ENCODE results near the gene FAM13B. TPM values are rescaled to one million over a fixed set of nuclear protein-coding genes. Genes with fewer than 3 reads are reported as not detected.

FAM13B gene
- total and polyA plus RNA-seq, 2 of the 8 experiments (the other 6 are each of a cell fraction or from before 2014, with no cell fraction given): 6.4 to 17.0 TPM

DNA sequence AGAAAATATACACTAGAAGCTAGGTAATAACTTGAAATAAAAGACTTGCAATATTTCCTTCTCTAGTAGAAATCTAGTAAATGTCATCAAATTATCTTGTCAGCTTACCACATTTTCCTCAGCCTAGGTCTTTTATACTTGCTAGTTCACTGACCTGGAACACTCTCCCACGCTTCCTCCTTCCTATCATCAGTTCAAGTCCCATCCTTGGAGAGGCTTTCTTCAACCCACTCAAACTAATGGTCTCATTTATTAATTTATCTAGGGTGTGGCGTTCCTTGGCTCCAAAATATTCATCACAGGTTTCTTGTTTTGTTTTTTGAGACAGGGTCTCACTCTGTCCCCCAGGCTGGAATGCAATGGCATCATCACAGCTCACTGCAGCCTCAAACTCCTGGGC, 2.9 kb downstream of the FAM13B start:
- Histone ChIP-seq H3K56ac (replicated peaks; ENCODE audit: insufficient read length, low read depth, low read length) (no peak overlapping the region), H2AK5ac (ENCODE audit: low read depth, low read length) (no peak overlapping the region)
- FAIRE-seq: no peak
- TF ChIP-seq SAP30 (IDR thresholded peaks at IDR 0.05; ENCODE audit: insufficient read depth, insufficient replicate concordance, low read length) (no peak), NANOG (IDR thresholded peaks at IDR 0.05; ENCODE audit: insufficient read depth, low read depth, low read length, poor library complexity, severe bottlenecking) (no peak), KDM5A (IDR thresholded peaks at IDR 0.05; ENCODE audit: low read length) (no peak), KDM4A (IDR thresholded peaks at IDR 0.05; ENCODE audit: low read depth, low read length, severe bottlenecking) (no peak), POLR2AphosphoS5 (IDR thresholded peaks at IDR 0.05; ENCODE audit: low read depth, low read length) (no peak), SIN3A (conservative IDR thresholded peaks at IDR 0.05 in 1 of 2, IDR thresholded peaks at IDR 0.05 in 1 of 2; ENCODE audit: low read depth in 1 of 2, low read length in 2 of 2) (no peak), SP4 (IDR thresholded peaks at IDR 0.05; ENCODE audit: low read length) (no peak), EP300 (IDR thresholded peaks at IDR 0.05; ENCODE audit: borderline replicate concordance in 1 of 2, low read depth in 2 of 2, low read length in 2 of 2) (no peak), POLR2A (IDR thresholded peaks at IDR 0.05; ENCODE audit: control extremely low read depth in 1 of 2, low read depth in 2 of 2, low read length in 2 of 2) (no peak), RAD21 (IDR thresholded peaks at IDR 0.05 in 1 of 2, conservative IDR thresholded peaks at IDR 0.05 in 1 of 2; ENCODE audit: low read depth in 2 of 2, low read length in 2 of 2) (no peak), EGR1 (IDR thresholded peaks at IDR 0.05; ENCODE audit: borderline replicate concordance, low read depth, low read length) (no peak), RXRA (IDR thresholded peaks at IDR 0.05; ENCODE audit: insufficient read depth, low read depth, low read length) (no peak), GABPA (IDR thresholded peaks at IDR 0.05; ENCODE audit: borderline replicate concordance, insufficient read depth, low read length) (no peak)

More for the DNA sequence above, 2.9 kb downstream of the FAM13B start:
- peaks cover 3 to 11% of the 10 kb centered on the region in 2 experiments for H4K20me1 ChIP-seq (replicated peaks in 1 of 2; ENCODE audit: control insufficient read depth in 1 of 2, insufficient read depth in 2 of 2, low read length in 2 of 2)
- H3K14ac ChIP-seq (ENCODE audit: insufficient read length): no peak overlapping the region
- H3K27me3 ChIP-seq (replicated peaks in 1 of 4; ENCODE audit: control insufficient read depth in 3 of 4, extremely low read depth in 1 of 4, insufficient read depth in 3 of 4, low read length in 3 of 4): no peaks in the 10 kb centered on the region
- CTCF ChIA-PET (ENCODE audit: partially characterized antibody): interaction anchor here (0.8 to 3.2 kb wide), 3 partner anchors 17 to 100 kb away, joined by 3 to 16 read pairs (median 4); no protein-coding TSS in a partner anchor
- H3K4me1 ChIP-seq (replicated peaks in 1 of 4; ENCODE audit: control insufficient read depth in 3 of 4, insufficient read depth in 4 of 4, low read length in 3 of 4): peaks cover 3 to 8% (median 4%) of the 10 kb centered on the region in 4 experiments; a peak in 3 of 7 replicates
- peaks cover 4% of the 10 kb centered on the region; the same call in 1 of the 2 replicates for H3K23me2 ChIP-seq (ENCODE audit: low read depth, low read length)
- H3K23ac ChIP-seq (ENCODE audit: insufficient read length): no peak overlapping the region
- no peak overlapping the region for H2BK5ac ChIP-seq (ENCODE audit: low read depth, low read length)
- H3K36me3 ChIP-seq (ENCODE audit: control insufficient read depth in 2 of 4, insufficient read depth in 4 of 4, low read length in 3 of 4): no peaks in the 10 kb centered on the region
- no peak overlapping the region for H2BK20ac ChIP-seq (ENCODE audit: low read length)
- peaks cover 31 to 73% of the 10 kb centered on the region in 2 experiments for H3K79me2 ChIP-seq (ENCODE audit: control insufficient read depth in 1 of 2, insufficient read depth in 2 of 2, low read length in 2 of 2)
- no peak overlapping the region for H4K5ac ChIP-seq (ENCODE audit: insufficient read length, low read depth, low read length)
- no peak overlapping the region for H4K8ac ChIP-seq (ENCODE audit: extremely low read depth, insufficient read depth, low read length)
- H3K27ac ChIP-seq (ENCODE audit: low read depth, low read length): no peak overlapping the region
- H3K4ac ChIP-seq (replicated peaks; ENCODE audit: insufficient read length, low read depth, low read length): no peak overlapping the region
- no peak overlapping the region for H4K91ac ChIP-seq (replicated peaks; ENCODE audit: insufficient read length, low read length)
- no peak overlapping the region for H3K9ac ChIP-seq (replicated peaks in 1 of 4; ENCODE audit: extremely low read depth in 1 of 4, low read depth in 3 of 4, low read length in 3 of 4)
- H2BK12ac ChIP-seq (ENCODE audit: low read depth, low read length): no peak overlapping the region
- no peak overlapping the region for H2BK15ac ChIP-seq (ENCODE audit: low read length)
- H2BK120ac ChIP-seq (replicated peaks; ENCODE audit: low read depth, low read length): no peak overlapping the region
- WGBS, 2 experiments (ENCODE audit: extremely low coverage in 1 of 2, insufficient coverage in 1 of 2, insufficient read length in 1 of 2, insufficient replicate concordance in 2 of 2, low coverage in 1 of 2, low lambda C conversion rate in 2 of 2, missing lambda C conversion rate in 1 of 2): 84% methylated on average over 2 of the region's 2 CpGs; no CpG with 5 or more reads in 1 of the 2 experiments
- no peaks in the 10 kb centered on the region for H3K9me3 ChIP-seq (ENCODE audit: insufficient read depth in 2 of 2, low read depth in 1 of 2, low read length in 1 of 2)
- no peak overlapping the region for H2AFZ ChIP-seq (ENCODE audit: low read length)
- no peak for DNase-seq (ENCODE audit: low read depth in 1 of 2, low spot score in 2 of 2)
- POLR2A ChIA-PET (ENCODE audit: partially characterized antibody): no interaction called here
- H3K18ac ChIP-seq (ENCODE audit: extremely low read depth, low read length): no peak overlapping the region
- peaks cover 6% of the 10 kb centered on the region for H3K79me1 ChIP-seq (ENCODE audit: low read depth, low read length)
- no peak overlapping the region for H3K4me3 ChIP-seq (ENCODE audit: extremely low read depth in 1 of 4, insufficient read depth in 2 of 4, low read depth in 3 of 4, low read length in 4 of 4)
- no peak overlapping the region for H3K4me2 ChIP-seq (ENCODE audit: insufficient read depth in 1 of 2, low read depth in 2 of 2, low read length in 2 of 2)

All from H1 (cell line).